HPDE6-E6E7 (cell line): ENCODE results near the gene TNIK.
"Not testable (repeated sequence)": the region's sequence is repeated elsewhere in the genome, so short reads cannot be mapped to it uniquely, and the experiment has no call there.

Experiments
- DNase-seq: peaks from one replicate; pipeline ENCODE4 v3.0.0; 2011; ENCODE audit warnings: missing footprints; ENCODE audit errors: extremely low spot score

The TNIK gene

DNA sequence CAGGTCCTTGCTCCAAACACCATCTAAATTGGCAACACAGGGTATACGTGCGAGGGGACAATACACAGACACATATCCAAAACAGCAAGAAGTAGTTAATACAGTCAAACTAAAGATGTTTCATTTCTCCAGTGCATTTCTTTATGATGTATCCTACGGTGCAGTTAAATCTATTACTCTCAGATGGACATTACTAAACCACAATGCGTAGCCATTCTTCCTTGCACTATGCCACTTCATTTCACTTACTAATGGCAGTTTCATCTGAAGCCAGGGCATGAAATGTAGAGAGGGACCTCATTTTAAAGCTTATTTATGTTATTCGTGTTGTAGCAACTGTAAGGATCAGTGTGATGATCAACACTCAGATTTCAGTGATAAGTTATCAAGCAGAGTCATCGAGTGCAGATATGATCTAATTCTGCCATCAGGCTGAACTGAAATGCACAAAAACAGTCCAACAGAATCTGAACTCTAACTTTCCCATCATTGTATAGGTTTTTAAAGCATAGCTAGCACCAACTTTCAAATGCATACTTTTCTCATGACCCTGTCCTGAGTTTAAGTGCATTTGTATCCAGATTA is 14.5 kb downstream of the TNIK start:
- DNase-seq = no peak

DNA sequence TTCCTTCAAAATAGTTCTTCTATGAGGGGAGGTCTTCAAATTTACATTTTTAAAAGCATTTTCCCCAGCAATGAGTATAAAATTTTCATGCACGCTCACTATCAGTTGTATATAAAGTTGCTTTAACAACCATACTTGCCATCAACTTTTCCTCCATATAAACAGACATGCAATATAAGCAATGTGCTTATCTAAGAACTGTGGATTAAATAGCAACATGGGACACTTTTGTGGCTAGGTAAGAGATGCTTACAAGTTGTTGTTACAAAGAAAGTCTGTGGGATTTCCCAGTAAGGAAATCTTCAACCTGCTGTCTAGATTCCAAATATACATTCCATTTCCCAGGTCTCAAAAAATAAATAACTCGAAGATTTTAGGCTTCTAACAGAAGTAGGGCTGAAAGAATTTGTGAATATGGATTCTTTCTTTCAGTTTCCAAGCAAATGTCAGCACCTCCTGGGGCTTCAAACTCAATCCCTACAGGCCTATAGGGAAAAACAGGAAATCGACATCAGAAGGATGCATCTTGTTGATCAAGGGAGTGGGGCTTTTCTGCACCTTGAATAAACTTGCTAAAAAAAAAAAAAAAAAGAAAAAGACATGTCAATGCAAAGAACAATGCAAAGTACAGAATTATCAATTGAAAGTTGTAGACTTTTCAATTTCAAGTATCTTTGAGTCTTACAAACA is 16.1 kb downstream of the TNIK start:
- DNase-seq = no peak

DNA sequence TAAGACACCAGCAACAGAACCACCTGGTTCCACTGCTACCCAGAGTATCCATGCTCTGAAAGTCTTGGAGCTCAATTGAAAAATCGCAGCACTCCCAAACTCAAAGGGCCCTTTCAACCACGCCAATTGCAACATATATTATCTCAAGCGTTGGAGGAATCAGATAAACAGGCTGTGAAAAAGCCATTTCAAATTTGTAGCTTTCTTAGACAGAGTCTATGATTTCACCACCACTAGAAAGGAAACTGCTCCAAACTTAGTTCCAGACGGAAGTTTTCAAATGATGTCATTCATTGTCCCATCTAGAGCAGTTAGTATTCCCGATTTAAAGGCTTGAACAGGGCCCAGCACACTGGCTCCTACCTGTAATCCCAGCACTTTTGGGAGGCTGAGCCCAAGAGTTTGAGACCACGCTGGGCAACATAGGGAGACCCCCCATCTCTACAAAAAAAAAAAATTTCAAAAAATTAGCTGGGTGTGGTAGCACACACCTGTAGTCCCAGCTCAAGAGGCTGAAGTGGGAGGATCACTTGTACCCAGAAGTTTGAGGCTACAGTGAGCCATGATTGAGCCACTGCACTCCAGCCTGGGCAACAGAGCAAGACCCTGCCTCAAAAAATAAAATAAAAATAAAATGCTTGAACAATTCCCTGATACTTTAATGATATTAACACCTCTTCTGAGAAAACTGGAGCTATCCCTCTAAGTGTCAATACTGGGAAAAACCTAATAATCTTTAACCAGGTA is 16.8 kb downstream of the TNIK start:
- DNase-seq = no peak

DNA sequence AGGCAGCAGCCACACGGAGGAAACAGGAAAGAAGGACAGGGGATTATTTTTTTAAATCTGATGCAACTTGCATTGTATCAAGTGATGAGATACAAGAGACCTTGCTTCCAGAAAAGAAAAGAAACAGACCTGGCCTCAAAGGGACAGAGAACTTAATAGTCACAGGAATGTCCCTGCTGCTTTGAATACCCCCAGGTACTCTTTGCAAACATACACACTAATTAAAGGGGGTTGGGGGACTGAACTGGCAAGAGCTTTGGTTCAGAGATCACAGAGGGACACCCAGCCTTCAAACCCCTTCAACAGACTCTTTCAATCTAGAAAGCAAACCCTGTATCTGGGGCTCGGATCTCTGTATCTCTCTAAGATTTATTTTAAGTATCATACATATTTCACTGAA is 18.0 kb downstream of the TNIK start:
- DNase-seq = no peak

DNA sequence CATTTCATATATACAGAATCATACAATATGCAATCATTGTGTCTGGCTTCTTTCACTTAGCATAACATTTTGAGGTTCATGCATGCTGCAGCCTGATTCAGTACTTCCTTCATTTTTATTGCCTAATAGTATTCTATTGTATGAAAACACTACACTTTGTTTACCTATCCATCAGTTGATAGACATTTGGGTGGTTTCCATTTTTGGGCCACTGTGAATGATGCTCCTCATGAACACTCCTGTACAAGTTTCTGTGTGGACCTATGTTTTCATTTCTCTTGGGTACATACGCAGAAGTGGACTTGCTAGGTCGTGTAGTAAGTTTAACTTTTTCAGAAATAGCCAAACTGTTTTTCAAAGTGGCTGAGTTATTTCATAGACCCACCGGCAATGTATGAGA is 18.8 kb downstream of the TNIK start:
- DNase-seq = no peak

DNA sequence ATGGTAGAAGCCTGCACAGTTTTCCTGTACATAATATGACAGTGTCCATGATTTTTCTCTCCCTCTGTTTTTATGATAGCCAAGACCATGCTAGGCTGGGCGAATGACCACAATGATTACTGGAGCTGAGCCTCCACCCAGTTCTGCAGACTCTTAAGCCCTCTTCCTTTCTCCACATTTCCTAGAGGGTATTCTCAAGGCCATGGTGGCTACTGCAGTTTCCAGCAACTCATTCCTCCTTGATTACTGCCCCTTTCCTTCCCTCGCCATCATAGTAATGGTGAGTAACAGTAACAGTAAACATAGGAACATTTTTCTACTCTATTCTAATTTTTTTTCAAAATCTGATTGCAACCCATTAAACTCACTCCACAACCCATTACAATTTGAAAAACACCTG is 20.2 kb downstream of the TNIK start:
- no peak for DNase-seq

DNA sequence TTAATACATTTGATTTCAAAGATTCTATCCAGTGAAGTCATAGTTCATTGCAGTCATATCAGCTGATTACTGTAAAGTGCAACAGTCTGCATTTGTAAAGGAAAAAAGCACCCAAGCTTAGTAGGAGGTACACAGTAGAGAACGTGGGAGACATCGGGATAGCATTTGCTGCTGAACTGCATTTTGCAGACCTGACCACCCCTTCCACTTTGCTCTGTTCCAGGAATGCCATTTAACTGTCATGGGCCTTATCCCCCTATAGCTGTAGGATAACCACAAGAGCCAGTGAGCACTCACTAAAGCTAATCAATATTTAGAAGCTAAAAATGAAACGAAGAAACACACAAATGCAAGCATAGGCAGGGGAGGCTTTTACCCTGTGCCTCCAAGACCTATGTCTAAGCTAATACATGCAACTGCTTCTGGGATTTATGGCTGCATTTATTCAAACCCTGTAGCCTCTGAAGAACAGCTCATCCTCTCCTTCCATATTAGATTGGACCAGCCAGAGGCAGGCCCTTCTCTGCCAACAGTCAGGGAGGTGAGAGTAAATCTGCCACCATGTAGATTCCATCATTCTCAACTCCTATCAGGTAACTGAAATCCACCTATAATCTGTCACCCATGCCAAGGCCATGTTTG is 23.0 kb downstream of the TNIK start:
- no peak for DNase-seq

DNA sequence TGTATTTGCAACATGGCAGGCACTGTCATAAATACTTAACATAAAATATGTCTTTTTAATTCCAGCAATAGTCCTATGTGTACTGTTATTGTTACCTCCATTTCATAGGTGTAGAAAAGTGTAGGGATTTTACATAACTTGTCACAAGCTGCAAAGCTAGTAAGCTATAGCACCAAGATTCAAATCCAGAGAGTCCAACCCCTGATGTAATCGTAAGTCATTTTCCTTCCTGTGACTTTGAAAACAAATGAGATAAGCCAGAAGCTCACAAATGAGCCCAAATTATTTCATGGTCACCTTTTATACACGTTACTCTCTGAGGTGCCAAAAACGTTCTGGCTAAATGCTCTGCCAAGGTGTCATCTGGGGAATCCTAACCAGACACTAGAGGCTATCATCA is 23.8 kb downstream of the TNIK start:
- DNase-seq = no peak

DNA sequence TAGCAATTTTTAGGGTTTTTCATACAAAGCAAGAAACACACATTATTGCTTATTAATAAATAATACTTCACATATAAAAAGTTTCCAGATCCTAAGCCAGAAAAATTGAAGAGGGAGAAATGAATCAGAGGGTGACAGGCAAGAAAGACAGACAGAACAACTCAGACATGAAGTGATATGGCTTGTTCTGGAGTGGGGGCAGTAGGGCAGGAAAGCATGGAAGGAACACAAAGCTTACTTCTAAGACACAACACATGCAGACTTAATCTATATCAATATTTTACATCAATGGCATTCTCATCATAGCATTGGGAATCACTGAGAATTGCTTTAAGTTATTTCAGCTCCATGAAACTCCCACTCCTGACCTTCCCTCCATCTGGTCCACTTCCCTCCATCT is 24.4 kb downstream of the TNIK start:
- DNase-seq = no peak

DNA sequence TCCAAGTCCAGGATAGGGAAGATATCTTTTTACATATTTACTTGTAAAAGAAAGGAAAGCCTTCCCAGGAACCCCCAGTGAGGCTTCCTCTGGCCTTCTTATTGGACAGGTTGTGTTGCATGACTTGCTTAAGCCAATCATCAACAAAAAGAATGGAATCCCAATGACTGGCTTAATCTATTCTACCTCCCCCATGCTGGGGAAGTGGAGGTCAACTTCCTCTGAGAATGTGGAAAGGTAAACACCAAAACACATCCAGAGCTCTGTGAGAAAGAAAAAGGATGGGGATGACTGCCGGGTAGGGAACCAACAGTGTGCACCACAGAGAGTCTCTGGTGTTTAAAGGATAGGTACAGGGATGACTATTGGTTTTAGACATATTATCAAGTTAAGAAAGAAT is 25.1 kb downstream of the TNIK start:
- no peak for DNase-seq

DNA sequence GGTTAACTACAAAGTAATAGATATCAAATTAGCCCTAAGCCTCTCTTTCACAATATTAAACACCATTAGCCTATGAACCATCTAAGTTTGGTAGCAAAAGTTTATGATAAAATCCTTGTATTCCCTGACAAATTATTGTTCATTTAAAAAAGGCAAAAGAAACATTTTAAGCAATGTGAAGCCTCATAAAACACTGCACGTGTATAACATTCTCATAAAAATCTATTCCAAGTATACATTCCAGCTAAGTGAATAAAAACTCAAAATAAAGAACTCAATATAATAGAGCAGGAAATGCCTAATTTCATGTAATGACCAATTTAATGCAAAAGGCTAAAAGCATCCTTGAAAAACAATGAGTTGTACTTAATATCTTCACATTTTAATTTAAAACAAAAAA is 27.7 kb downstream of the TNIK start:
- DNase-seq = no peak

DNA sequence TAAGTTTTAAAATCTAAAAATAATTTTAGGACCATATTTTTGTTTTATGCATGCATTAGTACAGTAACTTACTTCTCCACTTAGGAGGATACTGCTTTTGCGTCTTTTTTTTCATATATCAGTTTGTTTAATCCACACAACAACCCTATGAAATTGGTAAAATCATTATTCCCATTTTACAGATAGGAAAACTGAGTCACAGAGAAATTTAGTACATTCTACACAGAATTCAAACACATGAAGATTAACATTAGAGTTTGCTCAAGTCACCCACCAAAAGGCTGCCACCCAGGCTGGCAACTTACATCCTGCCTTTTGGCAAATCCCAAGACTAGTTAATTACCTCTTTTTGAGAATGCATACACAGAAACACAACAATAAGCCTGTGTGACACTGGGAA is 28.7 kb downstream of the TNIK start:
- no peak for DNase-seq

DNA sequence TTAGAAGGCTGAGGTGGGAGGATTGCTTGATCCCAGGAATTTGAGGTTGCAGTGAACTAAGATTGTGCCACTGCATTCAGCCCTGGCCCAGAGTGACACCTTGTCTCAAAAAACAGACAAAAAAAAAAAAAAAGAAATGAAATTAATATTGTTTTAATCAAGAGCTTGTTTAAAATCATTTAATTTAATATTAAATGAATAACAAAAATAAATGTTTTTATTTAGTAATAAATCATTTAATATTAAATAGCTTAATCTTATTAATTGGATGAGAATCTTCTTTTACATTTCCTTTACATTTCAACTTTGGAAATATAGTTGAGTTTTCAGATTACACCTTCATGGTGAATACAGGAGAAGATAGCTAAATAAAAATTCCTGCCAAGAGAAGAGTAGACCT is 29.7 kb downstream of the TNIK start:
- no peak for DNase-seq

DNA sequence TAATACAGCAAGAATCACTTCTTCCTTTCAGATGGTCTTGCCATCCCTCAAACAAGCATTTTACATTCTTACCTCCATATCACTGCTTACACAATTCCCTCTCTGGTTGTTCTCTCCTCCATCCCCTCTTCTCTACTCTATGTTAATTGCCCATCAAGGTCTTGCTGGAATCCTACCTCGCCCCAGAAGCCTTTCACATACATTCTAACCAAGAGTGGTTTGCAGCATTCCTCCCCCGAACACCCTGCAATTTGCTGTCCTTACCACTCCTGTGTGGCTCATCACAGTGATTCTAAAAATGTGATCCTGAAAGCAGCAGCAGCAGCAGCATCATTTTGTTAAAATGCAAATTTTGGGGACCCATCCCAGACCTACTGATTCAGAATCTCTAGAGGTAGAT is 30.6 kb downstream of the TNIK start:
- no peak for DNase-seq

DNA sequence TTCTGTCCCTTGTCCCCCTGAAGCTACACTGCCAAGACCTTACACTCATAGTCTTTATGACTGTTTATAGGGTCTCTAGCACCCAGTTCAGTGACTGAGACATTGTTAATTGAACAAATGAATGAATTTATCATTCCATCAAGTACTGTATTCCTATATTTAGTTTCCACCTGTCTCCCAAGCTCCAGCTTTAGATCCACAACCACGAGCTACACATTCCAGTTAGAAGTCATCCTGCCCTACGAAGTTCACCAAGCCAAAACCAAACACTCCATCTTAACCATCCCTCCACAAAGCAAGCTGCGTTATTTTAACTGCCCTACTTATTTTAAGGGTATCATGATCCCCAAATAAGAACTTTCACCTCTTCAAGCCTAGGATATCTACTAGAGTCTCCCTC is 31.3 kb downstream of the TNIK start:
- DNase-seq = no peak

DNA sequence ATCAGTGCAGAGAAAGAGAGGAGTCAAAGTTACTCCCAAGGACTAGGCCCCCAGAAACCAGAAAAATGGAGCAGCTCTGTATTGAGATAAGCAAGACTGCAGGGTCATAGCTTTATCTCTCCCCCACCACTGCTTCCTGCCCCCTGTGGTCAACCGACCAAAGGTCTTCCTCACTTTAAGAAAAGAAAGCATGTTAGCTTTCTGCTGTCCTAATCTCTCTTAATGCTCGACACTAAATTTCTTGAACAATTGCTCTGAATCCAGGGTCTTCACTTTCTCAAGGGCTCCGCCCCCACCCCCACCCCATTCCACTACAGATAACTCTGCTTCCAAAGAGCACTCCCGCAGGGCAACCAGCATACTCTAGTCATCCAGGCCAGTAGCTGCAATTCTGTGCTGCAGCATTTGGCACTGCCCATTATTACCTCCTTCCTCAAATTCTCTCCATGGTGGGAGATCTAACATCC is 31.9 kb downstream of the TNIK start:
- no peak for DNase-seq

DNA sequence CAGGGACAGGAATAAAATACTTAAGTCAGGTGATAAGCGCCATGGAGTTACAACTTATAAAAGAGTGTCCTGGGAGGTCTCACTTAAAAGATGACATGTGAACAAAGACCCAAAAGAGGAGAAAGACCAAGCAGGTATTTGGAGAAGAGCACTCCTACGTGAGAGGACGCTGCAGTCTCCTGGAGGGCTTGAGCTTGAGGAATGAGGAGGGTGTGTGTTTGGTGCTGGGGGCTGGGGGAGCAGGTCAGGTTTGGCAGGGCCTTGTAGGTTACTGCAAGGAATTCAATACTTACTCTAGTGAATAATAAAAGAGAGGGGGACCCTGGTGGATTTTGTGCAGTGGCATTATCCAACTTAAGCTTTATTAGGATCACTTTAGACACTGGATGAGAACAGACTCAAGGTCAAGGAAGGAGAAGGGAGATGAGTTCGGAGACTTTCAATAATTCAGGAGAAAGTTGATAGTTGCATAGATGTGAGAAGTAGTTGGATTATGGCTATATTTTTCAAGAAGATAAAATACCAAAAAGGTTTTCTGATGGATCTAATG is 32.4 kb downstream of the TNIK start:
- DNase-seq = no peak

DNA sequence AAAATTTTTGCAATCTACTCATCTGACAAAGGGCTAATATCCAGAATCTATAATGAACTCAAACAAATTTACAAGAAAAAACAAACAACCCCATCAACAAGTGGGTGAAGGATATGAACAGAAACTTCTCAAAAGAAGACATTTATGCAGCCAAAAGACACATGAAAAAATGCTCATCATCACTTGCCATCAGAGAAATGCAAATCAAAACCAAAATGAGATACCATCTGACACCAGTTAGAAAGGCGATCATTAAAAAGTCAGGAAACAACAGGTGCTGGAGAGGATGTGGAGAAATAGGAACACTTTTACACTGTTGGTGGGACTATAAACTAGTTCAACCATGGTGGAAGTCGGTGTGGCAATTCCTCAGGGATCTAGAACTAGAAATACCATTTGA is 36.1 kb downstream of the TNIK start:
- not testable (repeated sequence) for DNase-seq

DNA sequence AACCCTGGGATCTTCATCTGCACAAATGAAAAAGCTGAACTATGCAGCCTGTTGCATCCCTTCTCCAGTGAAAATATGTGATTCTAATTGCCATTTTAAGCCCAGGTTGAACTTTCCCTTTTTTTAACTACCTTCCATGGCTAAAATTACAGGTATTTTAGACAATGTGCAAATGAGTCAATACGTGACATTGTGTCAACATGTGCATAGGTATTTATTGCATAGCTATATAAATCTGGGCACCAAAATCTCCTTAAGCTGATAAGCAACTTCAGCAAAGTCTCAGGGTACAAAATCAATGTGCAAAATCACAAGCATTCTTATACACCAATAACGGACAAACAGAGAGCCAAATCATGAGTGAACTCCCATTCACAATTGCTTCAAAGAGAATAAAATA is 37.4 kb downstream of the TNIK start:
- not testable (repeated sequence) for DNase-seq

DNA sequence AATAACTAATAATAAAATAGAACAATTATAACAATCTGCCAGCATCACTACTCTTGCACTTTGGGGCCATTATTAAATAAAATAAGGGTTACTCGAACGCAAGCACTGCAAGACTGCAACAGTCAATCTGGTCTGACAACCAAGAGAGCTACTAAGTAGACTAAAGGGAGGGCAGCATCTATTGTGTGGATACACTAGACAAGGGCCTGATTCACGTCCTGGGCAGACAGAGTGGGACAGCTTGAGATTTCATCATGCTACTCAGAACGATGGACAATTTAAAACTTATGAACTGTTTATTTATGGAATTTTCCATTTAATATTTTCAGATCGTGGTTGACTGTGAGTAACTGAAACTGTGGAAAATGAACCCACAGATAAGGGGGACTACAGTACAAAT is 39.5 kb downstream of the TNIK start:
- DNase-seq = no peak

DNA sequence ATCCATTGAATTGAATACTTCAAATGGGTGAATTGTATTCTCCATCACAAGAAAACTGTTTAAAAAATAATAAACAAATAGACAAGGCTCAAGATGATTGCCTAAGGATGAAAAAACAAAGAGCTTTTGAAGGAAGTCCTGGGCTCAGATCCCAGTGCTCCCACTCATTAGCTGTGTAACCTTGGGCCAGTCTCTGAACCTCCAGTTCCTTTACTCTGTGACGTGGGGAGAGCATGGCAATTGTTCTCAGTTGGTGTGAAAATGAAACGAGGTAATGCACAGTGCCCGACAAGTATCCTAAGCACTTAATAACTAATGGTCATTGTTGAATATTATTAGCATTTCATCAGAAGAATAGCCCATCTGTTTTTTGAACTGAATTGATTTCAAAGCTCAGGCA is 40.7 kb downstream of the TNIK start:
- DNase-seq = no peak

DNA sequence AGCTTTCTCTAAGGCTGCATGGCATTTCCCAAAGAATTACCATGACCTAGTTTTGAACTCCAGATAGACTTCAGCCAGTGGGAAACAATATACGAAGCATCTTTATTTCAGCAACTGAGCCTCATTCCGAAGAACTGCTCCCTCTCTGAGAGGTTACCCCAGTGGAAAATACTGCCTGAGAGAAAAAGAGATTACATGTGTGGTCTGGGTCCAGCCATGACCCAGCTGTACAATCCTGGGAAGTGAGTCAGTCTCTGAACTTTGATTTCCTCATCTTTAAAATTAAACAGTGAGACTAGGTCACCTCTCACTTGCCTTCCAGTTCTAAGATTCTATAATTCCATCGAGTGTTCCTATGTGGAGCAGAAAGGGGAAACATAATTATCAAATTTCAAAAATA is 42.4 kb downstream of the TNIK start:
- DNase-seq = no peak
